ENCODE measurements around the gene SHOC2. TPM values are rescaled to one million over a fixed set of nuclear protein-coding genes. Genes with fewer than 3 reads are reported as not detected.

SHOC2 gene
- total and polyA plus RNA-seq, 9 of the 15 experiments (the other 6 are each of a cell fraction or from before 2014, with no cell fraction given) = 9.2 to 17.5 (median 14.9) TPM

DNA sequence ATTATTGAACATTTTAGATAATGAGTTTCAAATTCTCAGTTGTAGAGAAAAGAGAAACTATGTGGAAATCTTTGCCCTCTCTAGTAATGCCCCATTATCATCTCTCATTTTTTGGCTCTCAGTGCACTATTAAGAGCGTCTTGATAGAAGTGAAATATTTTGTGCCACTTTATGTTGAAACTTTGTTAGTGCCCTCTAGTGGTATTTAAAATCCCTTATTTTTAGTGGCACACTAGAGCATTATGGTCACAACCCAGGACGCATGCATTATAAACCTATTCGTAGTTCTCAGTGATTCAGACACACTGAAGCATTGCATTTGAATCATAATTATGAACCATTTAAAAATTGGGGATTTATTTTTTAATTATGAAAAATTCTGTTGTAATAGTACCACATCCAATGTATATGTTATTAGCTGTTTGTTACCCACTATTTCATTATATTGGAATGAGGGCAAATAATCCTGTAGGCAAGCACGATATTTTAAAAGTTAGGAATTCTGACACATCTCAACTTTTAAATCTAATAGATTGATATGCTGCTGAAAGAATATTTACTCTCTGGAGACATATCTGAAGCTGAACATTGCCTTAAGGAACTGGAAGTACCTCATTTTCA is 25.7 kb upstream of the SHOC2 start (continued):
- TF ChIP-seq ZNF407 (IDR thresholded peaks at IDR 0.05; ENCODE audit: low read depth) (no peak), BRF1 (IDR thresholded peaks at IDR 0.05; ENCODE audit: borderline replicate concordance, extremely low read depth, insufficient read length) (no peak), ZNF146 (CRISPR knock-in tag; IDR thresholded peaks at IDR 0.05; ENCODE audit: unreplicated experiment) (no peak), CBX3 (IDR thresholded peaks at IDR 0.05; ENCODE audit: borderline replicate concordance in 1 of 2, low read length in 2 of 2) (no peak), RAD21 (CRISPR knock-in tag; conservative IDR thresholded peaks at IDR 0.05 in 1 of 2, IDR thresholded peaks at IDR 0.05 in 1 of 2) (peak; percentile 51 to 65), ZNF561 (CRISPR knock-in tag; conservative IDR thresholded peaks at IDR 0.05) (no peak), NCOA2 (IDR thresholded peaks at IDR 0.05; ENCODE audit: partially characterized antibody in 2 of 2) (no peak)

All from K562 (cell line).